ENCODE results near the gene MAP2K5.

MAP2K5 gene

DNA sequence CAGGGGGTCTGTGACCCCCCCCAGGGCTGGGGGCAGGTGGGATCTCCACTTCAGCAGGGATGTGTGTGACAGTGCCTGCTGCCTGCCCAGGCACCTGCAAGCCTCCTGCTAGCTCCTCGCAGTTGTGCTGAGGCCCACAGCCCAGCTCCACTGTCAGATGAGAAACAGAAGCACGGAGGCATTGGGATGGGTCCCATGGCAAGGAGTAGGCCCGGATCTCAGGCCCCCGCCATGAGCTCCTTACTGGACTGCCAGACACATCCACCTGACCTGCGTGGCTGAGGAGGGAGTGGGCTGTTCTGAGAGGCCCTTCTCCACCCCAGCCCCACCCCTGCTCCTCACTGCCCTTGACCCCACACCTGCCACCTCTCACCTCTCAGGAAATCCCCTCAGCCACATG, 264.6 kb downstream of the MAP2K5 start:
- no peak for DNase-seq

DNA sequence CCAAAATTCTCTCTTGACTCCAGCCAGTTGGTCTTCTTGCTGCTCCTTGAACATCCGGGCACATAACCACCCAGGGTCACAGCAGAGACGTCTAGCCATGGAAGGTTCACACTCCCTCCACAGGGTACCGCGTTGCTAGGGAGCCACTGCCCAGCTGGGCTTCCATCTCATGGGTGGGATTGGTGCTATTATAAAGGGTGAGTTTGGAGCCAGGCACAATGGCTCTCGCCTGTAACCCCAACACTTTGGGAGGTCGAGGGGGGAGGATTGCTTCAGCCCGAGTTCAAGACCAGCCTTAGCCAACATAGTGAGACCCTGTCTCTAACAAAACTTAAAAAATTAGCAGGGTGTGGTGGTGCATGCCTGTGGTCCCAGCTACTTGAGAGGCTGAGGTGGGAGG, 265.3 kb downstream of the MAP2K5 start:
- DNase-seq = no peak

DNA sequence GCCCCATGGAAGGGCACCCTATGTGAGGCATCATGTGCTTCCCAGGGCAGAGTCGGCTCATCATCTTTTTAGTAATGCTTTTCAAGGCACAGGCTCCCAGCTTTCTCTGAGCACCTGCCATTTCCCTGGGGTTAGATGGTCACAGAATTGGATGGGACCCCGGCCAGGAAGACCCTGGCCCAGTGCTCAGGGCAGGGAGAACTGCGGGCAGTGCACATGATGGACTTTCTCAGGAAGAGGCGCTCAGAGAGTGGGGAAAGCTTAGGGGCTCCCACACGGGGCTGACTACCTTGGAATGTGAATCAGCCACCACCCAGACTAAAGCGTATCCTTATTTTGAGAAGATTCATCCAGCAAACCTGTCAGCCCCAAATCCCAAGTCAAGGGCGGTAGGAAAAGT, 266.3 kb downstream of the MAP2K5 start:
- DNase-seq = no peak

DNA sequence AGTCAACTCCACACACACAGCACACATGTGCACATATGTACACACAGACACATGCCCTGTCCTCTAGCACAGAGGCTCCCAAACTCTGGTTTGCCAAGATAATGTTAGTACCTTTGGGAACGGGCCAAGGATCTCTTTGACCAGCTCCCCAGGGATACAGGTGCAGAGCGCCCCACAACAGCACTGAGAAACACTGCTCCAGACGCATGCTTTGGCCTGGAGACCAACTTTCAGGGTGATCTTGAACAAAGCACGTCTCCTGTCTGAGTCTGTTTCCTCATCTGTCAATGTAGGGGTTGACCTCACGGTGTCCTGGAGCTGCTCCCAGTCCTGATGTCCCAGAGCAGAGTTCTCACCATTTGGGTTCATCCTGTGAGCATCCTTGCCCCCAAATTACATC, 266.9 kb downstream of the MAP2K5 start:
- no peak for DNase-seq

DNA sequence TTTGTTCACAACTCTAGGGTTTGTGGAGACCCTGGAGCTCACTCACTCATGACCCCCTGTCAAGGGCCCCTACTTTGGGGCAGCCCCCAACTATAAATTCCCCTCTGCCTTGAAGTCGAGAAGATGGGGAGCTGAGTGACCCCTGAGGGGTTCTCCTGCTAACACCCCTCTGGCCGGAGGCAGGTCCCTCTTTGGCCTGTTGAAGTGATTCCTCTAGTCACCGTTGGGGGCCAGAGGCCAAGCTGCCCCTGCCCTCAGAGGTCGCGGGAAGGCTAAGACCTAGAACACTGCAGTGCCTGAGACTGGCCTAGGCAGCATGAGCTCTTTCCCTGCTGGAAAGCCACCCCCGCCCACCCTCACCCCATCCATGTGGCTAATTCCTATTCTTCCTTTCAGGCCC, 267.4 kb downstream of the MAP2K5 start:
- no peak for DNase-seq

DNA sequence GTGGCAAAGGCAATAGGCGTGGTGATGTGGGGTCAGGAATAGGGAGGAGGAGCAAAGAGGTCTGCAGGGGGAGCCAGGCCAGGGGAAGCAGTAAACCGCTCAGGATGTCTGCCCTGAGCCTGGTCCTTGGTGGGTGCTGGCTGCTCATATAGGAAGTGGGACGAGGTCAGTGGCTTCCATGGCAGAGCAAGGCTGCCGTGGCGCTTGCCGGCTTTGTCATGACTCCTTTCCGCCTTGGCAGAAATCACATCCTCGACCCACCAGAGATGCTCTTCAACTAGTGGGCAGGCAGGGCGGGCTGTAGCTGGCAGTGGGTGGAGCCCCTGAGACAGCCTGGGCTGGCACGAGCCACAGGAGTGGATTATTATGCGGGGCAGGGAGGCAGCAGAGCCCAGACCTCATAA, 269.7 kb downstream of the MAP2K5 start:
- no peak for DNase-seq

DNA sequence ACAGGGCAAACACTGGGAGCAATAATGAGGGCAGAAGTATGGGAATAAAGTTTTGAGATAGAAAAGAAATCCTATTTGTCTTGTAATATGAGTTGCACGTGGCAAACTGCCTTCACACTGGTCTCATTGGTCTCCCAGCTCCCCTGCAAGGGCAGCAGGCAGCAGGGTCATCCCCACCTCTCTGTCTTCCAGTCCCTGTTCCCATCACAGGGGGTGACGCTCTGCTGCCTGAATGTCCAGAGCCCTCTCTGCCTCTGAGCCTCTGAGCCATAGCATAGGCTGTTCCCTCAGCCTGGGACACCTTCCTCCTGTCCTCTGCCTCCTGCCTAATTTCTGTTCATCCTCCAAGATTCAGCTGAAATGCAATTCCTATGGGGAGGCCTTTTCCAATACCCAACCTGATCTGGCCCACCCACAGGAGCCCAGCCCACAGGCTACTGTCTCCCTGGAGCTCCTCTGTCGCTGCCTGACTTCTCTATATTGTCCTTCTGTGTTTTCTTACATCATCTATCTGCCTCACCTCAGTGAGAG, 270.7 kb downstream of the MAP2K5 start:
- DNase-seq = no peak

DNA sequence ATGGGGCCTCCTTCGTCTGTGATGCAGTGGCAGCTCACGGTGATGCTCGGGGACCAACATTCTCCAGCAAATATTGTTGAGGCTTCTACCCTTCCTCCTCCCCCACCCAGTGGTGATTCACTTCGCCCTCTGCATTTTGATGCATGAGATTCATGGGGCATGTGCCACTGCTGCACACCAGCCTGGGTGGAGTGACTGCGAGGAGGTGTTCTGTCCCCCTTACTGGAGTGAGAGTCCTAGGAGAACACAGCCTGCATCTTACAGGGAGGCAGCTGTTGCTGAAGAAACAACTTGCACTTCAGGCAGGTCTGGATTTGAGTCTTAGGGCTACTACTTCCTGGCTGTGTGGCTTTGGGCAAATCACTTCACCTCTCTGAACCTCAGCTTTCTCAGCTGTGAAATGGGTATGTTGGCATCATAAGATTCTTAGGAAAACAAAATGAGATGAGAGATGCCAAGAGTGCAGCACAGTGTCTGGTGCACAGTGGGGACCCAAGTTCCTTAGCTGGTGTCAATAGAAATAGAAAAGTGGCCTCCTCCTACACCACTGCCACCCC, 272.6 kb downstream of the MAP2K5 start:
- DNase-seq = no peak

DNA sequence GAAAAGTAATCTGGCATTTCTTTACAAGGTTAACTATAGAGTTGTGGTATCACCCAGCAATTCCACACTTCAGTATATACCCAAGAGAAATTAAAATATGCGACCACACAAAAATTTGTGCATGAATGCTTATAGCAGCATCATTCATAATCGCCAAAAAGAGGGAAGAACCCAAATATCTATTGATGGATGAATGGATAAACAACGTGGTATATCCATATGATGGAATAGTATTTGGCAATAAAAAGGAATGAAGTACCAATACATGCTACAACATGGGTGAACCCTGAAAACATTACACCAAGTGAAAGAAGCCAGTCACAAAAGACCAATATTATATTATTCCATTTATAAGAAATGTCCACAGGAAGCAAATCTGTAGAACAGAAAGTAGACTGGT, 274.2 kb downstream of the MAP2K5 start:
- no peak for DNase-seq

DNA sequence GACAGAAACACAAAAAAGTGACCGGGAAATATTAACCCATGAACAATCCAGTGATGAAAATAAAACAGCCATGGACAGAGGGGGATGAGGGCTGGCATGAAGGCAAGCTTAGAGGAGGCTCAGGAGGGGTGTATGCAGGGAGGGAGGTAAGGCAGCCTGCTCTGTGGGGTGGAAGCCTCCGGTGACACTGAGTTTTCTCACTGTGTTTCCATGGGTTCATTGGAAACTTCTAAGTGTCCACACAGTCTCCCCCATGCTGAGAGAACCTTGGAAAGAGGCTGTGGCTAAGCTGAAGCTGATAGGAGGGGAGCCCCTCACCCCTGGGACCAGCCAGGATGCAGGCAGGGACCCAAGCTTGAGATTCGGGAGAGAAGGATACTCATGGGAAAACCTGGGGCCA, 276.0 kb downstream of the MAP2K5 start:
- DNase-seq = no peak

DNA sequence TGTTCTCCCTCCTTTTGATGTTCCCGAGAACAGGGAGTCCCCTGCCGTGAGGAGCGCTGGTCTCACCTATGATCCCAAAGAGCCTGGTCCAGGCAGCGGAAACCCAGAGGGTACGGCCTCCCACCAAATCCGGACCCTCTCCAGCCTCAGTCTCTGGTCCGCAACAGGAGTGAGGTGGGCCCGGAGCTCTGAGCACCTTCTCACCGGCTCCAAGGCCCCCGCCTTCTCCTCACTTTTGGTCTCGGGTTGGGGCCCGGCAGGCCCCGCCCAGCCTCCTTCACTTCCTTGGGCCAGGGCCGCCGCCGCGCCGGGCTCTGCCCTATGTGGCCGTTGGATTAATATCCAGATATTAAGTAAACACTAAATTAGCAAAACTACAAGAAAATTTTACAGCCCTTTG, 277.1 kb downstream of the MAP2K5 start:
- DNase-seq = no peak

DNA sequence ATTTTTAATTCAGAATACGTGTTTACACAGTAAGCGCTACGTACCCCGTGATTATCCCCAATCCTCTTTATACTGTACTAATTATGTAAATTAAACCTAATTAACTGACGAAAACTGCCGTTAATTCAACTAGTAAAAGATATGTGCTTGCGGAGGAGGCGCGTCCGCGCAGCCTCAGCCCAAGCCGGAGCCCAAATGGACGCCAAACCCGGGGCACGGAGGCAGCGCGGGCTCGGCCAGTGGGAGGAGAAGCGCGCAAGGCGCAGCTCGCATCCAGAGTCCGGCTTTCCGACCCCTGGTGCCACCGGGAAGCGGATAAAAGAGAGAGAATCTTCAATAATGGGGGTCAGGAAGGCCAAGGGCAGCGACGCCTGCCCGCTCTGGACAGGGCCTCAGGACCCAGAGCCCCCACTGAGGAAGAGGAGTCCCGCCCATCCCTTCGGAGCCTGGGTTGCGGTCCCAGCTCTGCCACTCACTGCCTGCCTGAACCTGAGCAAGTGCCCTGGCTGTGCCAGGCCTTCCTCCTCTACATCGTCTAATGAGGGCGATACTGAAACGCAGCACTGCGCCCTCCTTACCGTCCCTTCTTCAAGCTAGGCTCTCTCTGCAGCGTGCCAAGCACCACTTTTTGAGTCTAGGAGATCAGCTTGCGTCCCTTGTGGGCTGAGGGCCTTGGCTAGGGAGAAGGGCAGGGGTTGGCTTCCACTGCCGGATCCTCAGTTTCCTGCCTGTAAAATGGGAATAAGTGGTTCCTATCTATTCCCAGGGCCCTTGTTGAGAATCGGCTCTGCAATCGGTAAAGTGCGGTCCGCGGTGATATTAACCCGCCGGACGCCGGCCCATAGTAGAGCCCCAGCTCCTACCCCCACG, 277.9 kb downstream of the MAP2K5 start:
- peak; percentile 44 for DNase-seq

DNA sequence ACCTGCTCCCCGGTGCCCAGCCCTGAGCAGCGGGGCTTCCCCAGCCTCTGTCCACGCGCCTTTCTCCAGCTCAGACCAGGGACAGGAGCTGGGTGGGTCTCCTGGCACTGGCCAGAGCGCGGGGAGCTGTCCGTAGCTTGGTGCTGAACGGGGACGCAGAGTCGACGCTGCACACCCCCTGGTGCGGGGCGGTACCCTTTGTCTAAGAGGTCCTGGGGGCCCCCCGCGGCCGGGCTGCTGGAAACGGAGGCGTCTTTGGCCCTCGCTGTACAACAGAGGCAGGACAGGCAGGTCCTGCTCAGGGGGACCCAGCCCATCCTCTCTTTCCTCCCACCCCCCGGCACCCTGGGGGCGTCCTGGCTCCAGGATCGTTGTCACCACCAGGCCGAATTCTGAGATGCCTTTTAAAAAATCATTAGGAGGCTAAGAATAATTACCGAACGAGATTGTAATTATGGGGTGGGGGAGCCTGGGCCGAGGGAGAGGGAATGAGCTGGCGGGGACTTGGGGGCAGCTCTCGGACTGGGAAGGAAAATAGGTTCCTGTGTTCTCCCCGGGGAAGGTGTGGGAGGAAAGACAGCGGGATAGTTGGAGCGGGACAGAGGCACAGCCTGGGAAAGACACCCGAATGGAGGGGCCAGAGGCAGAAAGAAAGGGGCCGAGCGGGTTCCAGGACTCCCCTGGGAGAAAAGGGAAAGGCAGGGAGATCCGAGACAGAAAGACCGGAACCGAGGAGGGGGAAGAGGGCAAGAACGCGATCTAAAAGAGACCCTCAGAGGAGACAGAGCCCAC, 278.7 kb downstream of the MAP2K5 start:
- peak; percentile 57 for DNase-seq

DNA sequence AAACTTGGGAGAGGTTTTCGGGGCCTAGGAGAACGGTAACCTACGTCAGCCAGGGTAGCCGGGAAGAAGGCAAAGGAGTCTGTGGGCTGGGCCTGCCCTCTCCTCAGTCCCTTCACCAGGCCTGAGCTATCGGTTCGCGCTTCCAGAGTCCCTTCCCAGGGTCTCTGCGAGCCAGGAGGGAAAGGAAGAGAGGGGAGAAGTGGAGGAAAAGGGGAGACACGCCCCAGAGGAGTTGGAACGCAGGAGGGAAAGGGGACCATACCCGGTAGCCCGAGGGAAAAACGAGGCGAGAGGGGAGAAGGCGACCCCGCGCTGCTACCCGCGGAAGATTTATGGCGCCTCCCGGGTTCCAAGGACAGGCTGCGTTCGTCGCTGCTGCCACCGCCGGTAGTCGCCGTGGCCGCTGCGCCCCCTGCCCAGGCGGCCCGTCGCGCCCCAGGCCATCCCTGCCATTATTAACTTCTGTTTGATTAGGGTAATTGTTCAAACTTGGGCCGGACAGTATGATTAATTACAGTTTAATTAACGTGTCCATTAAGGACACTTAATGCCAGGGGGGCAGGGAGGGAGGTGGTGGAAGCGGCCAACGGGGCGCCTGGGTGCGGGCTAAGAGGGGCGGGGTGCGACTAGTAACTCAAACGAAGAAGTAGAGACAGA, 279.4 kb downstream of the MAP2K5 start:
- peak; percentile 29 for DNase-seq

DNA sequence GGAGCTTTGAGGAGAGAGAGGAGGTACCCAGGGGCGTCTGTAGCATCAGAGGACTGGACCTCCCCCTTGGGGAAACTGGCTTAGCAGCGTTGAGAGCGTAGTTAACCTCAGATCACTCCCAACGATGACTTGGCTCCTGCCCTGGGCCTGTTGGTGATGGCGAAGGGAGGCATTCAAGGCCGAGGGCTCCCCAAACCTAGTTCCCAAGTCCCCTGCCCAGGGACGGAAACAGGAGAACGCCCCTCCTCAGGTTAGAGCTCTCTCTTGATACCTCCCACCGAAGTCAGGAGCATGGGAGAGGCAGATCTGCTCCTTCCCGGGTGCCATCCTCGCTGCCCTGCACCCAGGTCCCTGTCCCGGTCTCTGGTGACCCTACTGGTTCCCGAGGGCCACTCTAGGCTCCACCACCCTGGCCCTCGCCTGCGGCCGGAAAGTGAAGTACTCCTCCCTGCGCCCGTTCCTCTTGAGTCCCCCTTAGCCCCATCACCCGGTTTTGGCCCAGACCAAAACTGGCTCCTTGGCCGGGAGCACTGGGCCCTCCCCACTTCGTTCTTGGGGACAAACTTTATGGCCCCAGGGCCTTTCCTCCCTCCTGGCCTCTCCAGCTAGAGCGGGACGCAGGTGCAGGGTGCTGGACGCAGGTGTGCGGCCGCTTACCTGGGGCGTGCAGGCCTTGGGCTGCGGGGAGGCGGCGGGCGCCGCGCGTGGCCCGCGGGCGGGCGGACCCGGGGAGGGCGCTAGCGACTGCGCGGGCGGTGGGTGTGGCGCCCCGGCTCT, 280.2 kb downstream of the MAP2K5 start:
- DNase-seq = peak; percentile 27

DNA sequence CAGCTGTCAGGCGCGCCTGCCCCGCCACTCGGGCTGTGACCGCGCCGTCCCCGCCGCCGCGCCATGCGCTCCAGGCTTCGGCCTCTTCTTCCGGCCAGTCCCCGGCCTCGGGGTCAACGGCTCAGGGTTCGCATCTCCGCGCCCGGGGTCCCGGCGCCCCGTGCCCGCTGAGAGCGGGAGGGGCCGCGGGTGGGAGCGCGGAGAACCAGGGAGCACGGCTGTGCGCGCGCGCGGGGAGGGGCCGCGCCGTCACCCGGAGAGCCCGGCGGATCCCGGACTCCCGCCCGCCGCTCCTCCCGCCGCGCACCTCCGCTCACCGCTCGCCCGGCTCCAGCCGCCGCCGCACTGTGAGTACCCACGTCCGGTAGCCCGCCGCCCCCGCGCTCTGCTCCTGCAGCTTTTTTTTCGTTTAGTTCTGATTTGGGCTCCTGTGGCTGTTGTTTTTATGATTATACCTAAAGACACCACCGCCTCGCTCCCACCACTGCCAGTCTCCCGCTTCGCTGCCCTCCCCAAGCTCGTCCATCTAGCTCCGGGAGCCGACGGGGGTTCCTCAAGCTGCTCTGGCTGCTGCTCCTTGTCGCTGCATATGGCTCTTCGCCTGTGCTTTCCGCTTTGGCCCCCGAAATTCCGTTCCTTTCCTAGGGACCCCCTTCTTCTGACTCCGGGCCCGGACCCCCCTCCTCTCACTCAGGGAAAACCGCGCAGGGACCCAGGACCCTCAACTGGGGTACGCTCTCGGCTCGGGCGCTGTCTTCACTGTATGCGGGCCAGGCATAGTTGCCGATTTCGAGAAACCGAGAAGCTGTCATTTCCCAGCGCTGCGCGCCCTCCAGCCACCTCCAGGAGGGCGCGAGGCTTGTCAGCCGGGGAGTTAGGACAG, 281.1 kb downstream of the MAP2K5 start:
- DNase-seq = peak; percentile 56

DNA sequence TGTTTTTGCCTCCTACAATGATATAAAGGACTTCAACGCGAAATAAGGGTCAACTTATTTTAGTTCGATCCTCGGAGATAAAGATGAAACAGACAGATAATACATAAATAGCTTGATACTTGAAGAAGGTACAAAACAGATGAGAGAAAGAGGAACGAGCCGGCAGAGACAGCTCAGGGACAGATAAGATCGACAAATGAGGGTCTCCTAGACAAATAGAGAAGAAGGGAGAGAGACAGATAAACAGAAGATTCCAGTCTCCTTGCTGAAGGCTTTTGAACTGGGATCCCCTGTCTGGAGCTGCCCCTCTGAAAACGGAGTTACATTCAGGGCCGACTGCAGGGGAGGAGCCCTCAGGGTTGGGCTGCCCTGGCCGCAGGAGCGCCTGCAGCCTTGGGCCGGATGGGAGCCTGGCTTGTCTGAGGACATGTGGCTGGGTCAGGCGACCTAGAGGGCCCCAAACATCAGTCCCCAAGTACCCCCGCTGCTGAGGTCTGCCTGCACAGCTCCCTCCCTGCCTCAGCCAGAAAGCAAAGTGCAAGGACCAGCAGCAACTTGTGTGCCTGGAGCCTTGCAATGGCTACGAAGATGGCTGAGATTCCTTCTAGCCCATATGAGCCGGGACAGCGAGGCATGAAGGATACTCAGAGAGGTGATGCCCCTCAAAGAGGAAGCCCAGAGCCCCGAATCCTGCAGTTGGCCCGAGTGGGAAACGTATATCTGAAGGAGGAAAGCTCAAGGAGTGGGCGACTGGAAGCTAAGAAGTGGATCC, 281.9 kb downstream of the MAP2K5 start:
- peak; percentile 18 for DNase-seq

DNA sequence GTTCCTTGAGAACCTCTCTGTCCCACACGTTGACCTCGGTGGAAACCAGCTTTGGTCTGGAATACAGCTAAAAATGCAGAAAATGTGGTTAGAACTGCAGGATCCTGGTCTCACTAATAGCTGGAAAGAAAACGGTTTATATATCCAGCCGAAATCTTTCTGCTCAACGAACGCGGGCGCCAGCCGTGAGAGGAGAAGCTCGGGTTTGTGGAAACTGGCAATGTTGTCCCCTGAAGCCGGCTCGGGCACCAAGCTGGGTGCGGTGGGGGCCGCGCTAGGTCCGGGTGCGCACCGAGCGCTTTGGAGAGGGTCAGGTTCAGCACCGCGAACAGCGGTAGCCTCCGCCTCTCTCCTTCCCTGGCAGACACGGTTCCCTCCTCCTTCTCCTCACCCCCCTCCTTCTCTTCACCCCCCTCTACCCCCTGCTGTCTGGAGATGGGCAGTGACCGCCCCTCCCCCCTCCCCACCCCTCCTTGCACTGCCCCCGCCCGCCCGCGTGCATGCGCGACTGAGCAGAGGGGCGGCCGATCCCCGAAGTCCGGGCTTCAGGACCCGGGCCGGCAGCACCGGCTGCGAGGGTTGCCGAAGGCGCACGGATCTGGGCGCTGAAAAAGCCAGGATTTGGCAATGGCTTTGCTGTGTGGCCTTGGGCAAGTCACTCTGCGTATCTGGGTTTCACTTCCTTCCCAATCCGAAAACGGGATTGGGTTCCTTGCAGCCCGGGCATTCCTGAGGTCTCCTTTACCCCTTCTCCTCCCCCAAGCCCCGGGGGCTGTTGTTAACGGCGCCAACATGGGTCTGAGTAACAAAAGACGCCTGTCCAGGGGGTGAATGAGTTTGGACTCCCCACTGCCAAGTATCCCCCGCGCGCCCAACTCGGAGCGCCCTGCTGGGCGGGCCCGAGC, 282.7 kb downstream of the MAP2K5 start, which contains the start of gene SKOR1:
Gene SKOR1 (plus strand): TSS at position 534 of the 905 bp plus-strand sequence. CDS start 94 bp downstream, at position 628.
- peak; percentile 63 for DNase-seq
